GM12892 (cell line): ENCODE data around the gene LDB3.

Source experiments
- POLR2A ChIP-seq: IDR thresholded peaks from 2 replicates; pipeline ENCODE4 v1.6.1; 2011; ENCODE audit warnings: low read depth, low read length, control low read depth
- POLR2AphosphoS5 ChIP-seq: IDR thresholded peaks from 2 replicates; pipeline ENCODE4 v1.6.1; 2011; ENCODE audit warnings: low read depth, low read length, control low read depth
- TAF1 ChIP-seq: IDR thresholded peaks from 2 replicates; pipeline ENCODE4 v1.6.1; 2011; ENCODE audit warnings: low read depth, mild to moderate bottlenecking, control low read depth, low read length, borderline replicate concordance

GRCh38 chr10:86646532-86646931 is 21.8 kb upstream of the LDB3 start:
- TF ChIP-seq POLR2A = no peak
- TF ChIP-seq TAF1 = no peak
- TF ChIP-seq POLR2AphosphoS5 = no peak
